ENCODE data around the gene SPNS3. TPM values are rescaled to one million over a fixed set of nuclear protein-coding genes. Genes with fewer than 3 reads are reported as not detected.

The SPNS3 gene
- total RNA-seq, 1 experiment from 2014 or later, result 0.37 TPM

DNA sequence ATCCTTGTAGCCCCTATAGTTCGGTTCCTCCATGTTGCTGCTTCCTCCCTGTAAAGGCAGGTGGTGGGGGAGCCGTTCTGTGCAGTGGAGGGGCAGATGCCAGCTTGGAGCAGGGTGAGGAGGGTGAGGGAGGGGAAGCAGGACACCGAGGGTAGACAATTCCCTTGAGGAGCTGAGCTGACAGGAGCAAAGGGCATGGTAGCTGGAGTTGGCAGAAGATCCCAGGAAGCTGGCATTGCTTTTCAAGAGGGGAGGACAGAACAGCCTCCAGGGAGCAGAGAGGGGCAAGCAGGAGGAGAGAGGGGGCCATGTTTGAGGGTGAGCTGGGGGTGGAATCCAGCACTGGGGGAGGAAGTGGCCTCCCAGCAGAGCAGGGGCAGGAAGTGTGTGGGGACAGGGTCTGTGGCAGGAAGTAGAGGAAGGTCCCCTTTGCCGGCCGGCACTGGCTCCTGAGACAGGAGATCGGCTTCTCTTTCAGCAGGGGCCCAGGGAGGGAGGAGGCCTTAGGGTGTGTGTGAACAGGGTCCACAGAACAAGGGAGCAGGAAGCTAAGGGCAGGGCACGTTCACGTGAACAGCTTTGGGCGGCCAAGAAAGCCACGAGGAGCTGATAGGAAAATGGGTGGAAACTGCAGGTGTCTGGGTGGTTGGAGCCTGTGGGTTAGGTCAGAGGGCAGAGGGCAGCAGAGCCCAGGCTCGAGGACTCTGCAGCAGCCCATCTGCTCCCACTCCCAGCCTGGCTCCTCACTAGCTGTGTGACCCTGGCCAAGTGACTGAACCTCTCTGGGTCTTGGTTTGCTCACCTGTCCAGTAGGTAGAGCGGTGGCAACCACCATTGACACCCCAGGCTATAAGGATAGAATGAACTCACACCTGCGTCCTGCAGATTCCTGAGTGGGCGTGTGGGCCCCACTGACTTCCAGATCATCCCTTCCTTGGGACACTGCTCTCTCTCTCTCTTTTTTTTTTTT is 47.5 kb downstream of the SPNS3 start:
- Histone ChIP-seq H3K4me3 (replicated peaks in 1 of 2; ENCODE audit: low read depth in 1 of 2, low read length in 2 of 2) (no peak overlapping the region), H3K9me3 (ENCODE audit: control insufficient read depth in 1 of 2, insufficient read depth in 1 of 2, low read depth in 1 of 2, low read length in 2 of 2) (no peaks in the 10 kb centered on the region), H3K4me2 (ENCODE audit: low read length) (no peak overlapping the region), H3K27me3 (ENCODE audit: insufficient read depth, low read length) (no peaks in the 10 kb centered on the region), H3K36me3 (ENCODE audit: control insufficient read depth in 1 of 2, insufficient read depth in 2 of 2, low read length in 2 of 2) (no peaks in the 10 kb centered on the region), H3K4me1 (ENCODE audit: control insufficient read depth in 1 of 2, insufficient read depth in 2 of 2, low read length in 2 of 2) (peaks cover 33 to 54% of the 10 kb centered on the region in 2 experiments), H3K9ac (ENCODE audit: low read length) (no peak overlapping the region), H3K27ac (ENCODE audit: low read depth, low read length) (no peak overlapping the region), H2AFZ (ENCODE audit: low read depth, low read length, poor library complexity, severe bottlenecking) (no peak overlapping the region), H3K79me2 (ENCODE audit: insufficient read depth, low read length) (no peaks in the 10 kb centered on the region), H3K9me2 (ENCODE audit: insufficient read depth) (no peaks in the 10 kb centered on the region), H4K20me1 (ENCODE audit: insufficient read depth) (no peaks in the 10 kb centered on the region)
- TF ChIP-seq, protein P1, sequence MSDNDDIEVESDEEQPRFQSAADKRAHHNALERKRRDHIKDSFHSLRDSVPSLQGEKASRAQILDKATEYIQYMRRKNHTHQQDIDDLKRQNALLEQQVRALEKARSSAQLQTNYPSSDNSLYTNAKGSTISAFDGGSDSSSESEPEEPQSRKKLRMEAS (IDR thresholded peaks at IDR 0.05), result no peak
- TF ChIP-seq SP1 (IDR thresholded peaks at IDR 0.05; ENCODE audit: low read depth) (no peak), JUND (IDR thresholded peaks at IDR 0.05) (no peak), EGR1 (IDR thresholded peaks at IDR 0.05; ENCODE audit: low read depth) (no peak), CBX3 (IDR thresholded peaks at IDR 0.05; ENCODE audit: low read depth) (no peak), ELF1 (IDR thresholded peaks at IDR 0.05; ENCODE audit: borderline replicate concordance, low read depth) (no peak), POLR2AphosphoS5 (IDR thresholded peaks at IDR 0.05; ENCODE audit: low read depth, low read length) (no peak), EZH2phosphoT487 (IDR thresholded peaks at IDR 0.05; ENCODE audit: borderline replicate concordance) (no peak), CEBPB (IDR thresholded peaks at IDR 0.05; ENCODE audit: low read depth) (no peak)
- TF ChIP-seq, protein P2, sequence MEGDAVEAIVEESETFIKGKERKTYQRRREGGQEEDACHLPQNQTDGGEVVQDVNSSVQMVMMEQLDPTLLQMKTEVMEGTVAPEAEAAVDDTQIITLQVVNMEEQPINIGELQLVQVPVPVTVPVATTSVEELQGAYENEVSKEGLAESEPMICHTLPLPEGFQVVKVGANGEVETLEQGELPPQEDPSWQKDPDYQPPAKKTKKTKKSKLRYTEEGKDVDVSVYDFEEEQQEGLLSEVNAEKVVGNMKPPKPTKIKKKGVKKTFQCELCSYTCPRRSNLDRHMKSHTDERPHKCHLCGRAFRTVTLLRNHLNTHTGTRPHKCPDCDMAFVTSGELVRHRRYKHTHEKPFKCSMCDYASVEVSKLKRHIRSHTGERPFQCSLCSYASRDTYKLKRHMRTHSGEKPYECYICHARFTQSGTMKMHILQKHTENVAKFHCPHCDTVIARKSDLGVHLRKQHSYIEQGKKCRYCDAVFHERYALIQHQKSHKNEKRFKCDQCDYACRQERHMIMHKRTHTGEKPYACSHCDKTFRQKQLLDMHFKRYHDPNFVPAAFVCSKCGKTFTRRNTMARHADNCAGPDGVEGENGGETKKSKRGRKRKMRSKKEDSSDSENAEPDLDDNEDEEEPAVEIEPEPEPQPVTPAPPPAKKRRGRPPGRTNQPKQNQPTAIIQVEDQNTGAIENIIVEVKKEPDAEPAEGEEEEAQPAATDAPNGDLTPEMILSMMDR (IDR thresholded peaks at IDR 0.05 in 2 of 3, conservative IDR thresholded peaks at IDR 0.05 in 1 of 3; ENCODE audit: borderline replicate concordance in 1 of 3, insufficient read depth in 1 of 3, low read depth in 2 of 3, low read length in 2 of 3), result no peak
- BruUV-seq (replicated peaks), result no TSS peak
- CTCF ChIA-PET, result interaction anchor here (0.6 kb wide), 1 partner anchor 189 kb away, joined by 3 read pairs; no protein-coding TSS in a partner anchor
- RAD21 ChIA-PET (ENCODE audit: low non-redundant PET in 1 of 2, low total read pairs in 2 of 2, uncharacterized antibody in 2 of 2, unreplicated experiment in 2 of 2), result no interaction called here
- POLR2A ChIA-PET, result no interaction called here
- intact Hi-C loops (cut with micrococcal nuclease), result no loop called here
- ATAC-seq, result no peak
- no peak for DNase-seq (ENCODE audit: low read depth, low spot score)

Measured in HCT116 (cell line).